Fibroblast of pulmonary artery (primary cell): ENCODE measurements around the gene ADGRG3.

Experiments
- DNase-seq: peaks from one replicate; pipeline ENCODE4 v3.0.0-alpha.2; 2010; ENCODE audit warnings: low read depth
- H3K4me3 ChIP-seq: replicated peaks from 2 replicates; pipeline ENCODE4 v1.5.1; 2011; ENCODE audit warnings: low read depth, mild to moderate bottlenecking, control low read depth, low read length, moderate library complexity
- CTCF ChIP-seq: IDR thresholded peaks from 2 replicates; pipeline ENCODE4 v1.5.1; 2011; ENCODE audit warnings: mild to moderate bottlenecking, control low read depth, low read length, inconsistent platforms; ENCODE audit errors: missing control alignments

Gene ADGRG3

GRCh38 chr16:57630931-57631845 is 36.9 kb upstream of the ADGRG3 start:
- no peak for TF ChIP-seq CTCF
- H3K4me3 ChIP-seq: no peak overlapping the region
- no peak for DNase-seq

GRCh38 chr16:57632568-57632967 is 35.5 kb upstream of the ADGRG3 start:
- H3K4me3 ChIP-seq: no peak overlapping the region
- DNase-seq: no peak
- TF ChIP-seq CTCF: no peak

GRCh38 chr16:57633383-57634064 is 34.6 kb upstream of the ADGRG3 start:
- no peak overlapping the region for H3K4me3 ChIP-seq
- TF ChIP-seq CTCF: no peak
- DNase-seq: no peak

GRCh38 chr16:57634171-57634570 is 33.9 kb upstream of the ADGRG3 start:
- H3K4me3 ChIP-seq: no peak overlapping the region
- no peak for DNase-seq
- no peak for TF ChIP-seq CTCF

- no peak for TF ChIP-seq CTCF
- DNase-seq: no peak
- H3K4me3 ChIP-seq: no peak overlapping the region
These were observed 32.6 kb upstream of the ADGRG3 start for GRCh38 chr16:57635266-57636097.

- TF ChIP-seq CTCF: no peak
- DNase-seq: no peak
- no peak overlapping the region for H3K4me3 ChIP-seq
These were observed 31.9 kb upstream of the ADGRG3 start for GRCh38 chr16:57636184-57636583.
